ENCODE measurements around the gene LAMA3.

- TF ChIP-seq POLR2A (IDR thresholded peaks at IDR 0.05) (no peak), CTCF (IDR thresholded peaks at IDR 0.05 in 8 of 11, conservative IDR thresholded peaks at IDR 0.05 in 3 of 11) (no peak)
Observed at GRCh38 chr18:23897733-23898132, 208.5 kb downstream of the LAMA3 start.

Measured in spleen (tissue), 7 donors.